PC-9 (cell line): ENCODE data around the gene FGF4. TPM values are rescaled to one million over a fixed set of nuclear protein-coding genes. Genes with fewer than 3 reads are reported as not detected.

Experiments
- BruUV-seq: library from RNA; stranded (reverse); fragments of 400-500 nt; replicated peaks from 2 replicates; lab custom pipeline; 2021; lab: Mats Ljungman, UMichigan
- CTCF ChIA-PET: fragments of 300-600 bp; sonication (Branson Sonifier 250); formaldehyde crosslinking; loops from one replicate; lab custom pipeline; 2022; ENCODE audit warnings: antibody characterized with exemption; lab: Charles Lee
- POLR2A ChIA-PET: fragments of 300-600 bp; sonication (Branson Sonifier 250); formaldehyde crosslinking; loops from one replicate; lab custom pipeline; 2022; ENCODE audit warnings: antibody characterized with exemption; ENCODE audit not compliant: unreplicated experiment; lab: Charles Lee
- DNase-seq, 2 experiments: peaks; one replicate each; pipeline versions ENCODE4 v3.0.0 to v3.0.0-alpha.2; 2015 to 2022; ENCODE audit warnings: mixed read lengths in 1 of 2
- H2AFZ ChIP-seq: fragments of 200-600 bp; sonication (generic); 2 replicates; pipeline ENCODE4 v1.8.1; 2017; ENCODE audit warnings: antibody characterized with exemption
- H3F3A ChIP-seq: fragments of 200-600 bp; sonication (generic); 2 replicates; pipeline ENCODE4 v1.8.1; 2017; ENCODE audit warnings: antibody characterized with exemption, mild to moderate bottlenecking, low read depth; ENCODE audit not compliant: insufficient read depth
- H3K27ac ChIP-seq: fragments of 200-600 bp; sonication (generic); 2 replicates; pipeline ENCODE4 v1.6.1; 2016; ENCODE audit warnings: mixed run types
- H3K27me3 ChIP-seq: fragments of 200-600 bp; sonication (generic); 2 replicates; pipeline ENCODE4 v1.6.1; 2016; ENCODE audit warnings: low read depth, mixed run types; ENCODE audit not compliant: insufficient read depth
- H3K36me3 ChIP-seq: fragments of 200-600 bp; sonication (generic); 2 replicates; pipeline ENCODE4 v1.6.1; 2016; ENCODE audit warnings: low read depth, mixed run types
- H3K4me1 ChIP-seq: fragments of 200-600 bp; sonication (generic); replicated peaks from 2 replicates; pipeline ENCODE4 v1.6.1; 2016; ENCODE audit warnings: mixed run types; ENCODE audit not compliant: insufficient read depth
- H3K4me2 ChIP-seq: fragments of 200-600 bp; sonication (generic); 2 replicates; pipeline ENCODE4 v1.6.1; 2017; ENCODE audit warnings: mixed run types
- H3K4me3 ChIP-seq: fragments of 200-600 bp; sonication (generic); 2 replicates; pipeline ENCODE4 v1.6.1; 2016; ENCODE audit warnings: mixed run types
- H3K79me2 ChIP-seq: fragments of 200-600 bp; sonication (generic); 2 replicates; pipeline ENCODE4 v1.6.1; 2017; ENCODE audit warnings: low read depth, mixed run types
- H3K9me2 ChIP-seq: fragments of 200-600 bp; sonication (generic); 2 replicates; pipeline ENCODE4 v1.8.1; 2017; ENCODE audit warnings: mild to moderate bottlenecking; ENCODE audit not compliant: insufficient read depth
- H3K9me3 ChIP-seq: fragments of 200-600 bp; sonication (generic); 2 replicates; pipeline ENCODE4 v1.8.1; 2016; ENCODE audit warnings: low read depth; ENCODE audit not compliant: insufficient read depth
- H4K20me1 ChIP-seq: fragments of 200-600 bp; sonication (generic); 2 replicates; pipeline ENCODE4 v1.8.1; 2017; ENCODE audit not compliant: insufficient read depth
- CTCF ChIP-seq: fragments of 200-600 bp; sonication (generic); conservative IDR thresholded peaks from 2 replicates; pipeline ENCODE4 v1.6.1; 2017; ENCODE audit warnings: mixed run types, antibody characterized with exemption, mild to moderate bottlenecking, moderate library complexity
- EZH2 ChIP-seq: fragments of 200-600 bp; sonication (generic); IDR thresholded peaks from 2 replicates; pipeline ENCODE4 v1.8.0; 2017; ENCODE audit warnings: antibody characterized with exemption, low read depth
- intact Hi-C: fragments of 100-400 bp; cut with micrococcal nuclease; formaldehyde crosslinking; loops from one replicate; pipeline ENCODE4 v1.10.0; 2022; ENCODE audit not compliant: unreplicated experiment
- total RNA-seq: library from RNA; stranded (reverse); gene quantifications from 2 replicates; pipeline ENCODE4 v1.2.3, GENCODE V29; 2021

Gene FGF4
- total RNA-seq, 1 experiment from 2014 or later: not detected

- no peak for DNase-seq
- H3K79me2 ChIP-seq: no peaks in the 10 kb centered on the region
- peaks cover 11% of the 10 kb centered on the region; the same call in 1 of the 2 replicates for H3F3A ChIP-seq
- H3K27me3 ChIP-seq: peaks cover 38% of the 10 kb centered on the region
- no peaks in the 10 kb centered on the region for H3K9me3 ChIP-seq
- H3K4me2 ChIP-seq: no peak overlapping the region
- intact Hi-C loops: no loop called here
- no peaks in the 10 kb centered on the region for H3K36me3 ChIP-seq
- ChIA-PET POLR2A (no interaction called here), CTCF (interaction anchor here (0.6 kb wide), 1 partner anchor 87 kb away, joined by 6 read pairs; no protein-coding TSS in a partner anchor)
- no peak overlapping the region for H2AFZ ChIP-seq
- no peaks in the 10 kb centered on the region for H4K20me1 ChIP-seq
- H3K27ac ChIP-seq: no peak overlapping the region
- TF ChIP-seq CTCF (no peak), EZH2 (no peak)
- BruUV-seq: no TSS peak
- H3K9me2 ChIP-seq: no peaks in the 10 kb centered on the region
- no peak overlapping the region for H3K4me3 ChIP-seq
- peaks cover 18% of the 10 kb centered on the region; the same call in 1 of the 2 replicates for H3K4me1 ChIP-seq
Observed at GRCh38 chr11:69812946-69813345, 37.8 kb upstream of the FGF4 start.

GRCh38 chr11:69812256-69812655 lies 37.1 kb upstream of the FGF4 start:
- Histone ChIP-seq H3K27ac (no peak overlapping the region), H3K4me3 (no peak overlapping the region), H3K27me3 (peaks cover 31% of the 10 kb centered on the region), H3F3A (peaks cover 17% of the 10 kb centered on the region; the same call in 1 of the 2 replicates), H4K20me1 (no peaks in the 10 kb centered on the region), H3K79me2 (no peaks in the 10 kb centered on the region), H3K36me3 (no peaks in the 10 kb centered on the region), H2AFZ (no peak overlapping the region), H3K9me3 (no peaks in the 10 kb centered on the region), H3K4me2 (no peak overlapping the region), H3K9me2 (no peaks in the 10 kb centered on the region), H3K4me1 (peaks cover 20% of the 10 kb centered on the region; the same call in 1 of the 2 replicates)
- POLR2A ChIA-PET: no interaction called here
- TF ChIP-seq EZH2: no peak
- TF ChIP-seq CTCF: no peak
- intact Hi-C loops: no loop called here
- BruUV-seq: no TSS peak
- CTCF ChIA-PET: no interaction called here
- DNase-seq: no peak

- H3K79me2 ChIP-seq: no peaks in the 10 kb centered on the region
- H3K4me1 ChIP-seq: peaks cover 22% of the 10 kb centered on the region; the same call in 1 of the 2 replicates
- no peaks in the 10 kb centered on the region for H4K20me1 ChIP-seq
- H3F3A ChIP-seq: peaks cover 14% of the 10 kb centered on the region; the same call in 1 of the 2 replicates
- H3K4me3 ChIP-seq: no peak overlapping the region
- H3K9me2 ChIP-seq: no peaks in the 10 kb centered on the region
- H3K27me3 ChIP-seq: peaks cover 23% of the 10 kb centered on the region
- POLR2A ChIA-PET: no interaction called here
- H2AFZ ChIP-seq: no peak overlapping the region
- TF ChIP-seq EZH2: no peak
- TF ChIP-seq CTCF: no peak
- intact Hi-C loops: no loop called here
- no peak overlapping the region for H3K27ac ChIP-seq
- BruUV-seq: no TSS peak
- H3K36me3 ChIP-seq: no peaks in the 10 kb centered on the region
- DNase-seq: no peak
- no peaks in the 10 kb centered on the region for H3K9me3 ChIP-seq
- CTCF ChIA-PET: no interaction called here
- H3K4me2 ChIP-seq: no peak overlapping the region
Observed at GRCh38 chr11:69811431-69811830, 36.3 kb upstream of the FGF4 start.
